ENCODE results near the gene SLC36A3.

DNA sequence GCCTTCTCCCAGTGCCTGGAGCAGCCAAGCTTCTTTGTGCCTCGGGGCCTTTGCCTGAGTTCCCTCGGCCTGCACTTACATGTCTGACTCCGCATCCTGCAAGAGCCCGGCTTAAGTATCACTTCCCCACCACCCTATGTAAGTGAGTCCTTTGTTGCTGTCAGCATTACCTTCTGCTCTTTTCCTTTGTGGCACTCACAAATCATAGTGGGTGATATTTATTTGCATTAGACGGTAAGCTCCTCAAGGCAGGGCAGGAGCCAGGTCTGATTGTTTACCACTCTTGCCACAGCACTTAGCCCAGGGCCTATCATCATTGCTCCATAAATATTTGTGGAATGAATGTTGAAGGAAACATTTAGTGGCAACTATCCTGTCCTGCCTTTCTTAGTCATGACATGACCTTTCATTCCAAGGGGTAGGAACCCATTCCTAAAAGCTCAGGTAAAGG, 45.8 kb downstream of the SLC36A3 start:
- TF ChIP-seq, protein P1, sequence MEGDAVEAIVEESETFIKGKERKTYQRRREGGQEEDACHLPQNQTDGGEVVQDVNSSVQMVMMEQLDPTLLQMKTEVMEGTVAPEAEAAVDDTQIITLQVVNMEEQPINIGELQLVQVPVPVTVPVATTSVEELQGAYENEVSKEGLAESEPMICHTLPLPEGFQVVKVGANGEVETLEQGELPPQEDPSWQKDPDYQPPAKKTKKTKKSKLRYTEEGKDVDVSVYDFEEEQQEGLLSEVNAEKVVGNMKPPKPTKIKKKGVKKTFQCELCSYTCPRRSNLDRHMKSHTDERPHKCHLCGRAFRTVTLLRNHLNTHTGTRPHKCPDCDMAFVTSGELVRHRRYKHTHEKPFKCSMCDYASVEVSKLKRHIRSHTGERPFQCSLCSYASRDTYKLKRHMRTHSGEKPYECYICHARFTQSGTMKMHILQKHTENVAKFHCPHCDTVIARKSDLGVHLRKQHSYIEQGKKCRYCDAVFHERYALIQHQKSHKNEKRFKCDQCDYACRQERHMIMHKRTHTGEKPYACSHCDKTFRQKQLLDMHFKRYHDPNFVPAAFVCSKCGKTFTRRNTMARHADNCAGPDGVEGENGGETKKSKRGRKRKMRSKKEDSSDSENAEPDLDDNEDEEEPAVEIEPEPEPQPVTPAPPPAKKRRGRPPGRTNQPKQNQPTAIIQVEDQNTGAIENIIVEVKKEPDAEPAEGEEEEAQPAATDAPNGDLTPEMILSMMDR (IDR thresholded peaks at IDR 0.05): no peak
- TF ChIP-seq EP300 (IDR thresholded peaks at IDR 0.05) (no peak), POLR2AphosphoS5 (IDR thresholded peaks at IDR 0.05) (no peak)
